Karpas-422 (cell line): ENCODE results near the gene SPATA1. TPM values are rescaled to one million over a fixed set of nuclear protein-coding genes. Genes with fewer than 3 reads are reported as not detected.
A peak's percentile ranks its signal among the peaks of the same experiment; 100 is the strongest.
"Not testable (repeated sequence)": the region's sequence is repeated elsewhere in the genome, so short reads cannot be mapped to it uniquely, and the experiment has no call there.

ENCODE experiments used
- DNase-seq: peaks from one replicate; pipeline ENCODE4 v3.0.0-alpha.2; 2015
- H2AFZ ChIP-seq: fragments of 200-600 bp; sonication (generic); 2 replicates; pipeline ENCODE4 v1.6.1; 2014; ENCODE audit warnings: antibody characterized with exemption, low read length, mixed read lengths
- H3K27ac ChIP-seq: fragments of 200-600 bp; sonication (generic); 2 replicates; pipeline ENCODE4 v1.5.1; 2014; ENCODE audit warnings: mild to moderate bottlenecking, low read length, moderate library complexity
- H3K27me3 ChIP-seq: fragments of 200-600 bp; sonication (generic); 2 replicates; pipeline ENCODE4 v1.6.1; 2014; ENCODE audit warnings: low read length, mixed read lengths
- H3K36me3 ChIP-seq: fragments of 200-600 bp; sonication (generic); 2 replicates; pipeline ENCODE4 v1.6.1; 2014; ENCODE audit warnings: low read length, mixed read lengths; ENCODE audit not compliant: insufficient read depth
- H3K4me1 ChIP-seq: fragments of 200-600 bp; sonication (generic); 2 replicates; pipeline ENCODE4 v1.6.1; 2014; ENCODE audit warnings: mild to moderate bottlenecking, low read length, mixed read lengths
- H3K4me2 ChIP-seq: fragments of 200-600 bp; sonication (generic); 2 replicates; pipeline ENCODE4 v1.6.1; 2014; ENCODE audit warnings: low read length, low read depth, mild to moderate bottlenecking; ENCODE audit not compliant: poor library complexity, severe bottlenecking
- H3K4me3 ChIP-seq: fragments of 200-600 bp; sonication (generic); 2 replicates; pipeline ENCODE4 v1.5.1; 2014; ENCODE audit warnings: mild to moderate bottlenecking, antibody characterized with exemption, low read length, mixed read lengths
- H3K79me2 ChIP-seq: fragments of 200-600 bp; sonication (generic); 2 replicates; pipeline ENCODE4 v1.6.1; 2014; ENCODE audit warnings: mild to moderate bottlenecking, low read length, mixed read lengths
- H3K9ac ChIP-seq: fragments of 200-600 bp; sonication (generic); 2 replicates; pipeline ENCODE4 v1.6.0; 2014; ENCODE audit warnings: low read length
- H3K9me2 ChIP-seq: fragments of 200-600 bp; sonication (generic), shearing (Covaris generic); replicated peaks from 2 replicates; pipeline ENCODE4 v1.6.0; 2014; ENCODE audit warnings: mild to moderate bottlenecking, low read length, moderate library complexity; ENCODE audit not compliant: insufficient read depth
- H3K9me3 ChIP-seq: fragments of 300-700, 200-600 bp; sonication (generic); 2 replicates; pipeline ENCODE4 v1.6.1; 2014; ENCODE audit warnings: low read length, mixed read lengths
- H4K20me1 ChIP-seq: fragments of 200-600 bp; sonication (generic); 2 replicates; pipeline ENCODE4 v1.6.1; 2014; ENCODE audit warnings: mild to moderate bottlenecking, antibody characterized with exemption, low read length, low read depth; ENCODE audit not compliant: insufficient read depth
- total RNA-seq: library from RNA; depleted of rRNA; stranded (reverse); fragments of >200 nt; shearing (Covaris generic); gene quantifications from 2 replicates; pipeline ENCODE4 v1.2.3, GENCODE V29; 2014; ENCODE audit warnings: low replicate concordance

SPATA1 gene
- total RNA-seq, 1 experiment from 2014 or later: 3.6 TPM

DNA sequence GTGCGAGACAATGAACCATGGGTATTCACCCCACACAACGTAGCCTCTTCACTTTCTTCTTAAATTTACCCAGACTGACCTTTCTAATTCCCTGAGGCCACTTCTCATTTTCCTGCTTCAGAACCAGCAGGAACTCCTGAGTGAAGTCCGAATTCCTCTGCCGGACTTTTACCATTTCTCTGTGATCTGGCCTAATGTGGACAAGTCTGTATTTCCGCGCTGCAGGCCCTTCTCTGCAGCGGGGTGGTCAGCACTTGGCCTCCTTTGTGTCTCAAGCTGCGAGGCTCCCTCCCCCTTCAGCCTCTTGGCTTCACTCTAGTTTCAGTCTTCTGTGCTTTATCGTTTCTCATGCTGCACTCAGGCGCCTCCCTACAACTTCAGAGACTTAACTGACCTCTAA lies 77.5 kb downstream of the SPATA1 start:
- H3K9me2 ChIP-seq: no peaks in the 10 kb centered on the region
- no peak overlapping the region for H3K9ac ChIP-seq
- H3K4me2 ChIP-seq: no peak overlapping the region
- no peaks in the 10 kb centered on the region for H4K20me1 ChIP-seq
- H3K27ac ChIP-seq: no peak overlapping the region
- H3K36me3 ChIP-seq: no peaks in the 10 kb centered on the region
- no peak overlapping the region for H3K4me3 ChIP-seq
- no peaks in the 10 kb centered on the region for H3K79me2 ChIP-seq
- no peak for DNase-seq
- H2AFZ ChIP-seq: no peak overlapping the region
- H3K9me3 ChIP-seq: no peaks in the 10 kb centered on the region
- H3K27me3 ChIP-seq: no peaks in the 10 kb centered on the region
- peaks cover 17% of the 10 kb centered on the region for H3K4me1 ChIP-seq

DNA sequence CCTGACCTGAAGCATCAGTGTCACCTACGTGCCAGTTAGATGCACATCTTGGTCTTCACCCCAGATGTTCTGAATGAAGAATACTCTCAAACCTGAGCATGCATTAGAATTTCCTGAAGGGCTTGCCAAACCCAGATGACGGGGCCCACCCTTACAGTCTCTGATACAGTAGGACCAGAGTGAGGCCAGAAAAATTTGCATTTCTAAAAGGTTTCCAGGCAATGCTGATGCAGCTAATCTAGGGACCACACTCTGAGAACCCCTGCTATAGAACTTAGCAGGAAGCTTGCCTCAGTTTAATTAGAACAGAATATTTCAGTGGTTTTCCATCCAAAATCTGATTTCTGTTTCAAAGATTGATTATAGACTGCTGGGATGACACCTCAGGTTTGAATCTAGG lies 77.9 kb downstream of the SPATA1 start:
- Histone ChIP-seq H3K9me3 (no peaks in the 10 kb centered on the region), H3K4me3 (no peak overlapping the region), H3K9me2 (no peaks in the 10 kb centered on the region), H3K9ac (no peak overlapping the region), H3K36me3 (no peaks in the 10 kb centered on the region), H2AFZ (no peak overlapping the region), H3K4me2 (no peak overlapping the region), H4K20me1 (no peaks in the 10 kb centered on the region), H3K27me3 (no peaks in the 10 kb centered on the region), H3K79me2 (no peaks in the 10 kb centered on the region), H3K4me1 (peaks cover 17% of the 10 kb centered on the region), H3K27ac (no peak overlapping the region)
- DNase-seq: peak; percentile 40

GRCh38 chr1:84585803-84586202 lies 79.6 kb downstream of the SPATA1 start:
- Histone ChIP-seq H3K27me3 (no peaks in the 10 kb centered on the region), H3K79me2 (no peaks in the 10 kb centered on the region), H3K9ac (no peak overlapping the region), H4K20me1 (no peaks in the 10 kb centered on the region), H3K36me3 (no peaks in the 10 kb centered on the region), H3K4me2 (no peak overlapping the region), H3K4me3 (no peak overlapping the region), H2AFZ (no peak overlapping the region), H3K9me3 (no peaks in the 10 kb centered on the region), H3K27ac (no peak overlapping the region), H3K4me1 (peaks cover 17% of the 10 kb centered on the region), H3K9me2 (no peaks in the 10 kb centered on the region)
- no peak for DNase-seq

- H4K20me1 ChIP-seq: no peaks in the 10 kb centered on the region
- no peak overlapping the region for H2AFZ ChIP-seq
- no peak overlapping the region for H3K9ac ChIP-seq
- H3K36me3 ChIP-seq: no peaks in the 10 kb centered on the region
- peaks cover 17% of the 10 kb centered on the region for H3K4me1 ChIP-seq
- H3K27me3 ChIP-seq: no peaks in the 10 kb centered on the region
- H3K27ac ChIP-seq: no peak overlapping the region
- no peaks in the 10 kb centered on the region for H3K9me2 ChIP-seq
- no peaks in the 10 kb centered on the region for H3K79me2 ChIP-seq
- H3K4me3 ChIP-seq: no peak overlapping the region
- DNase-seq: no peak
- H3K4me2 ChIP-seq: no peak overlapping the region
- no peaks in the 10 kb centered on the region for H3K9me3 ChIP-seq
These were observed 80.9 kb downstream of the SPATA1 start for GRCh38 chr1:84587099-84587498.

DNA sequence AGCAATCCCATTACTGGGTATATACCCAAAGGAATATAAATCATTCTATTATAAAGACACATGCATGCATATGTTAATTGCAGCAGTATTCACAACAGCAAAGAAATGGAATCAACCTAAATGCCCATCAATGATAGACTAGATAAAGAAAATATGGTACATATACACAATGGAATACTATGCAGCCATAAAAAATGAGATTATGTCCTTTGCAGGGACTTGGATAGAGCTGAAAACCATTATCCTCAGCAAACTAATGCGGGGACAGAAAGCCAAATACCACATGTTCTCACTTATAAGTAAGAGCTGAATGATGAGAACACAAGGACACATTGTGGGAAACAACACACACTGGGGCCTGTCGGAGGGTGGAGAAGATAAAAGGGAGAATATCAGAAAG lies 88.8 kb downstream of the SPATA1 start:
- not testable (repeated sequence) for H3K79me2 ChIP-seq, H3K36me3 ChIP-seq, H3K9ac ChIP-seq, H3K4me3 ChIP-seq, H3K27me3 ChIP-seq, H2AFZ ChIP-seq, DNase-seq, H3K27ac ChIP-seq, H3K4me1 ChIP-seq, H4K20me1 ChIP-seq, H3K4me2 ChIP-seq, H3K9me3 ChIP-seq, H3K9me2 ChIP-seq

GRCh38 chr1:84597011-84597410 lies 90.8 kb downstream of the SPATA1 start:
- H3K27me3 ChIP-seq: no peaks in the 10 kb centered on the region
- no peak overlapping the region for H3K9ac ChIP-seq
- no peaks in the 10 kb centered on the region for H4K20me1 ChIP-seq
- no peak overlapping the region for H2AFZ ChIP-seq
- no peak overlapping the region for H3K4me2 ChIP-seq
- H3K27ac ChIP-seq: no peak overlapping the region
- H3K79me2 ChIP-seq: no peaks in the 10 kb centered on the region
- no peaks in the 10 kb centered on the region for H3K9me2 ChIP-seq
- H3K4me1 ChIP-seq: no peaks in the 10 kb centered on the region
- no peaks in the 10 kb centered on the region for H3K36me3 ChIP-seq
- DNase-seq: peak; percentile 25
- H3K9me3 ChIP-seq: no peaks in the 10 kb centered on the region
- H3K4me3 ChIP-seq: no peak overlapping the region

- Histone ChIP-seq H3K27me3 (no peaks in the 10 kb centered on the region), H3K79me2 (no peaks in the 10 kb centered on the region), H3K36me3 (no peaks in the 10 kb centered on the region), H3K9me3 (no peaks in the 10 kb centered on the region), H2AFZ (no peak overlapping the region), H3K9me2 (no peaks in the 10 kb centered on the region), H3K27ac (no peak overlapping the region), H3K9ac (no peak overlapping the region), H3K4me1 (no peaks in the 10 kb centered on the region), H3K4me3 (no peak overlapping the region), H3K4me2 (no peak overlapping the region), H4K20me1 (no peaks in the 10 kb centered on the region)
- DNase-seq: no peak
These were observed 92.2 kb downstream of the SPATA1 start for GRCh38 chr1:84598418-84598817.

DNA sequence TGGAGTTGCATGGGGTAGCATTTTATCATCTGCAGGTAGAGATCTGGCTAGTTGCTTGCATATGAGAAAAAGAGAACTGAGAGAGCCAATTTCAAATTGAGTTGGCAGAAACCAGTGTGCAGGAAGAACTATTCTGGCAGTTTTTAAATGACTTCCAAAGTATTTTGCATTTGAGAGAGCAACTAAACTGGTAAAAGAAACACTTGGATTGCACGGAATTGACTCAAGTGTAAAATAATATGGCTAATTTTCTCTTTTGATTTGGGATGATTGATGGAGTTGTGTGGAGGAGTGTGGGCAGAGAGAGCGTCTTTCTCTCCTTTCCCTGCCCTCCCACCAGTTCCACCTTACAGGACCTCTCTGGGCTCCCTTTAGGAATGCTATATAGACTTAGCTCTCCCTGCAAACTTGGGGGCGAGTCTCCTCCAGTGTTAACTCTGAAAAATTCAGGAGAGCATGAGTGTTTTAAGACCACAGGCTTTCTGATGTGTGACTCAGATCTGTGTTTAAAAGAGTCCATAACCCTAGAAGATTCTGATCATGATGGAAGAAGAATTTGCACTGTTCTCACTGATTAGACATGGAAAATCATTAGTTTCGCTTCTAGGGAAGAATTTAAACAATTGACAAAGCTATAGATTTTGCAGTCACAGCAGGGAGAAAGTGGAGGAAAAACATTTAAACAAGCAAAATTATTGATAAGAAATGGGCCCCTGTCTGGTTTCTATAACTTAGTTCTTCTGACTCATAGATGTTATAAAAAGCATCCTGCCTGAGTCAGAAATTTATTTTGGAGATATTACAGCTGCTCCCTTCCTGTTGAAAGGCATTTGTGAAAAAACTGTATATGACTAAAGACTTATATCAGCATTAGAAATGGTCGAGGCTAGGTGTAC lies 92.9 kb downstream of the SPATA1 start:
- peak overlapping the region; percentile 58 for H2AFZ ChIP-seq
- no peak overlapping the region for H3K4me2 ChIP-seq
- H3K9me2 ChIP-seq: no peaks in the 10 kb centered on the region
- H3K27me3 ChIP-seq: no peaks in the 10 kb centered on the region
- H3K27ac ChIP-seq: no peak overlapping the region
- no peaks in the 10 kb centered on the region for H3K4me1 ChIP-seq
- H4K20me1 ChIP-seq: no peaks in the 10 kb centered on the region
- no peaks in the 10 kb centered on the region for H3K9me3 ChIP-seq
- H3K36me3 ChIP-seq: no peaks in the 10 kb centered on the region
- no peak overlapping the region for H3K4me3 ChIP-seq
- DNase-seq: peak; percentile 32
- H3K9ac ChIP-seq: no peak overlapping the region
- no peaks in the 10 kb centered on the region for H3K79me2 ChIP-seq
